ENCODE results near the gene ANKRD13D. TPM values are rescaled to one million over a fixed set of nuclear protein-coding genes. Genes with fewer than 3 reads are reported as not detected.

The ANKRD13D gene
- total RNA-seq, 2 experiments from 2014 or later: 135 to 194 TPM

DNA sequence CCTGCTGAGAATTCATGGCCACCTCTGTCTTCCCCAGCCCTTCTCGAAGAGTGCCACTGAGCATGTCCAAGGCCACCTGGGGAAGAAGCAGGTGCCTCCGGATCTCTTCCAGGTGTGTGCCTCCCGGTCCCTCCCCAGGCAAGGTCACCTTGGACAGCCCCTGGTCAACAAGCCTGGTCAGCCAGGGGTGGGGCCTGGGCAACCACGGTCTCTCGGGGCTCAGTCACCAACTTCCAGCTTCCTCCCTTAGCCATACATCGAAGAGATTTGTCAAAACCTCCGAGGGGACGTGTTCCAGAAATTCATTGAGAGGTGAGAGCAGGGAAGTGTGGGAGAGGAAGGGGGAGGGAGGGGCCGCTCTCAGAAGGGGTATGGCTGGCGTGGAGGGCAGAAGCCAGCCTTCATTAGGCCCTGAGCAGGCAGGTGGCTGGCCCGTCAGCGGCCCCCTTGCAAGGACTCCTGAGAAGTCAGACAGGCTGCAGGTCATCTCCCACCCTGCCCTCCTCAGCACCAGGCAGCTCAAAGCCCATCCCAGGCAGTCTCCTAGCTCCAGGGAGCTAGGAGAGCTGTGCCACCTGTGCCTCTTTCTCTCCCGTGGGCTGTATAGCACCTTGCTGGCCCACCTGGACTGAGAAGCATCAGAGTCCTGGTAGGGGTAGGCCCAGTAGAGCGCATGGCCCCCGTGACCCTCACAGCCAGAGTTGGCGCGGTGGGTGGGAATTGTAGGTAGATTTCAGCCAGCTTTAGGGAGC is 9.3 kb upstream of the ANKRD13D start:
- Mint-ChIP-seq H3K4me3 (no peak overlapping the region), H3K27ac (peak overlapping the region; percentile 93), H3K27me3 (no peaks in the 10 kb centered on the region), H3K36me3 (ENCODE audit: low read depth) (peaks cover 71% of the 10 kb centered on the region), H3K9me3 (no peaks in the 10 kb centered on the region), H3K4me1 (peaks cover 72% of the 10 kb centered on the region)
- ChIA-PET CTCF (interaction anchor here (0.6 to 5.4 kb wide), 5 partner anchors 9 to 198 kb away, joined by 3 to 41 read pairs (median 3); partner anchors contain the start of gene ANKRD13D), POLR2A (no interaction called here)
- no peak for DNase-seq

DNA sequence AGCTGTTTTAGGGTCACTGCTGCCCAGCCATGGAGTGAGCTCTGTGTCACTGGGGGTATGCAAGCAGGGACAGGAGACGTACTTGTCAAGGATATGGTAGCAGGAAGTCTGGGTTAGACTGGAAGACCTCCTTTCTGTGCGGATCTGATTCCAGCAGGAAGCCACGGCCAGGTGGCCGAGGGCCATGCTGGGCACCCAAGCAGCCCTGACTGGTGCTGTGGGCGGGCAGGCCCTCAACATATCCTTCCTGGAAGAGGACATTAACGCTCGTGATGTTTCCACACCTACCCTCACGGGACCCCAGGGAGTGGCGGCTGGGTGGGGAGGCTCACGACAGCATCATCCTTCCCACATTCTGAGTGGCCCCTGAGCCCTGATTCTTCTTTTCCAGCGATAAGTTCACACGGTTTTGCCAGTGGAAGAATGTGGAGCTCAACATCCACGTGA is 8.7 kb upstream of the ANKRD13D start:
- ChIA-PET CTCF (interaction anchor here (1.3 to 5.4 kb wide), 3 partner anchors 9 to 37 kb away, joined by 3 to 41 read pairs (median 10); partner anchors contain the start of gene ANKRD13D), POLR2A (no interaction called here)
- H3K4me3 Mint-ChIP-seq: no peak overlapping the region
- no peaks in the 10 kb centered on the region for H3K9me3 Mint-ChIP-seq
- peaks cover 73% of the 10 kb centered on the region for H3K4me1 Mint-ChIP-seq
- H3K27me3 Mint-ChIP-seq: no peaks in the 10 kb centered on the region
- H3K36me3 Mint-ChIP-seq (ENCODE audit: low read depth): peaks cover 71% of the 10 kb centered on the region
- no peak for DNase-seq
- peak overlapping the region; percentile 93 for H3K27ac Mint-ChIP-seq

GRCh38 chr11:67280788-67281551 is 8.1 kb upstream of the ANKRD13D start:
- no peaks in the 10 kb centered on the region for H3K9me3 Mint-ChIP-seq
- H3K27ac Mint-ChIP-seq: peak overlapping the region; percentile 36
- ChIA-PET CTCF (interaction anchor here (1.3 to 3.9 kb wide), 3 partner anchors 10 to 36 kb away, joined by 3 to 36 read pairs (median 10); no protein-coding TSS in a partner anchor), POLR2A (no interaction called here)
- peaks cover 65% of the 10 kb centered on the region for H3K36me3 Mint-ChIP-seq (ENCODE audit: low read depth)
- H3K4me1 Mint-ChIP-seq: peaks cover 73% of the 10 kb centered on the region
- H3K4me3 Mint-ChIP-seq: no peak overlapping the region
- no peak for DNase-seq
- no peaks in the 10 kb centered on the region for H3K27me3 Mint-ChIP-seq

DNA sequence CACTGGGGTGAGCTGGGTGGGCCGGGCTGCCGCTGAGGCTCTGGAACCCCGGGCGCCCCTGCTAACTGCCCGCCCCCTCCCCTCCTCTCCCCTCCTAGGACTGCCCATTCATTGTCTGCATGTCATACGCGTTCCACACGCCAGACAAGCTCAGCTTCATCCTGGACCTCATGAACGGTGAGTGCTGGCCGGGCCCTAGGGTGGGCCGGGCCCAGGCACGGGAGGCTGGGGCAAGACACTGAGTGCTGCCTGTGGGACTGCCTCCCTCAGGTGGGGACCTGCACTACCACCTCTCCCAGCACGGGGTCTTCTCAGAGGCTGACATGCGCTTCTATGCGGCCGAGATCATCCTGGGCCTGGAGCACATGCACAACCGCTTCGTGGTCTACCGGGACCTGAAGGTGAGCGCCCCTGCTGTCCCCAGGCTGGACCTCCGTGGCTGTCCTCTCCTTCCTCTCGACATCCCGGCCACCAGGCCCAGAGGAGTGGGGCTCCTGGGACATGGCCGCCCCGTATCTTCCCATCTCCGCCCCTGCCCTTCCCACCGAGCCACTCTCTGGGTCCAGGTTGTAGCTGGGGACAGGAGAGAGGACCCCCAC is 7.5 kb upstream of the ANKRD13D start:
- H3K4me1 Mint-ChIP-seq: peaks cover 71% of the 10 kb centered on the region

DNA sequence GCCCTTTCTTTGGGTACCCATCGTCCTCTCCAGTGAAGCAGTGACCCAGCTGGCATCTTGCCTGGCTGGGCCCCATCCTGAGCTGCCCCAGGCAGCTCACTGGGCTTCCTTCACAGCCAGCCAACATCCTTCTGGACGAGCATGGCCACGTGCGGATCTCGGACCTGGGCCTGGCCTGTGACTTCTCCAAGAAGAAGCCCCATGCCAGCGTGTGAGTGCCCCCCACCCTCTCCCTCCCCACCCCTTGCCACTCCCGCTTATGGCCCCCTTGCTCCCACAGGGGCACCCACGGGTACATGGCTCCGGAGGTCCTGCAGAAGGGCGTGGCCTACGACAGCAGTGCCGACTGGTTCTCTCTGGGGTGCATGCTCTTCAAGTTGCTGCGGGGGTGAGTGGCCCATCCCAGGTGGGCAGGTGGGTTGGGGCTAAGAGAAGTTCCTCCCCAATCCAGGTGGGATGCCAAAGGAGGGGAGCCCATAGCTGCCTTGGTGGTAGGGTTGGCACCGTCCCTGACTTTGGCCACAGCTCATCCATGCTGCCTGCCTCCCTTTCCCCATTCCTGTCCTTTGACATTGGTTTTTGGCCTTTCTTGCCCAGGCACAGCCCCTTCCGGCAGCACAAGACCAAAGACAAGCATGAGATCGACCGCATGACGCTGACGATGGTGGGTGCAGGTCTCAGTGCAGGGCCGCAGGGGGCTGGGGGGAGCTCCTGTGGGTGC is 6.8 kb upstream of the ANKRD13D start:
- H3K27me3 Mint-ChIP-seq: no peaks in the 10 kb centered on the region
- ChIA-PET CTCF (interaction anchor here (0.7 to 3.9 kb wide), 6 partner anchors 11 to 35 kb away, joined by 3 to 36 read pairs (median 6); no protein-coding TSS in a partner anchor), POLR2A (no interaction called here)
- no peaks in the 10 kb centered on the region for H3K9me3 Mint-ChIP-seq
- no peak for DNase-seq
- no peak overlapping the region for H3K4me3 Mint-ChIP-seq
- peak overlapping the region; percentile 84 for H3K27ac Mint-ChIP-seq
- H3K36me3 Mint-ChIP-seq (ENCODE audit: low read depth): peaks cover 65% of the 10 kb centered on the region
- peaks cover 71% of the 10 kb centered on the region for H3K4me1 Mint-ChIP-seq

More for the DNA sequence above, 7.5 kb upstream of the ANKRD13D start:
- Mint-ChIP-seq H3K36me3 (ENCODE audit: low read depth) (peaks cover 64% of the 10 kb centered on the region), H3K9me3 (no peaks in the 10 kb centered on the region), H3K27ac (peak overlapping the region; percentile 79), H3K27me3 (no peaks in the 10 kb centered on the region), H3K4me3 (no peak overlapping the region)
- POLR2A ChIA-PET: no interaction called here
- CTCF ChIA-PET: interaction anchor here (1.3 to 3.9 kb wide), 4 partner anchors 10 to 36 kb away, joined by 3 to 36 read pairs (median 9); no protein-coding TSS in a partner anchor
- no peak for DNase-seq

DNA sequence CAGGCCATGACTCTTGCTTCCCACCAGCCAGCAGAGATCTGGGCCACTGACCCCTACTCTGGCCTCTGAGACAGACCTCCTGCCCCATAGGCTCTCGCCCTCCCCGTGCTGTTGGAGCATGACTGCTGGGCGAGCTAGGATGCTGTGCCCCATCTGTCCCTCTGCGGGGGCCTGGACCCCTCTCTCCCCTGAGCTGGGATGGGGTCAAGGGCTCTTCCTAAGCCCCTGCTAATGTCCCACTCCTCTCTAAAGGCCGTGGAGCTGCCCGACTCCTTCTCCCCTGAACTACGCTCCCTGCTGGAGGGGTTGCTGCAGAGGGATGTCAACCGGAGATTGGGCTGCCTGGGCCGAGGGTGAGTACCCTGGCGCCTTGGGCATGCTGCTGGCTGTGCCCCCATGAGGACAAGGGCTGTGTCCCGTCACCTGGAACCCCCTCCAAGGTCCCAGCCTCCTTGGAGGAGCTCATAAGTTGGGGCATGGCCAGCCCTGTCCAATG is 6.2 kb upstream of the ANKRD13D start:
- POLR2A ChIA-PET: no interaction called here
- DNase-seq: no peak
- Mint-ChIP-seq H3K27ac (no peak overlapping the region), H3K27me3 (no peaks in the 10 kb centered on the region), H3K4me3 (no peak overlapping the region), H3K4me1 (peaks cover 71% of the 10 kb centered on the region), H3K9me3 (no peaks in the 10 kb centered on the region), H3K36me3 (ENCODE audit: low read depth) (peaks cover 65% of the 10 kb centered on the region)
- CTCF ChIA-PET: interaction anchor here (0.7 to 3.9 kb wide), 6 partner anchors 12 to 35 kb away, joined by 3 to 36 read pairs (median 6); no protein-coding TSS in a partner anchor

- H3K27me3 Mint-ChIP-seq: no peaks in the 10 kb centered on the region
- H3K36me3 Mint-ChIP-seq (ENCODE audit: low read depth): peaks cover 63% of the 10 kb centered on the region
- ChIA-PET CTCF (interaction anchor here (0.7 to 3.9 kb wide), 5 partner anchors 12 to 34 kb away, joined by 3 to 36 read pairs (median 8); no protein-coding TSS in a partner anchor), POLR2A (no interaction called here)
- H3K4me3 Mint-ChIP-seq: no peak overlapping the region
- H3K4me1 Mint-ChIP-seq: peaks cover 69% of the 10 kb centered on the region
- peak overlapping the region; percentile 19 for H3K27ac Mint-ChIP-seq
- no peaks in the 10 kb centered on the region for H3K9me3 Mint-ChIP-seq
- DNase-seq: no peak
Measured at GRCh38 chr11:67283481-67283963, 5.6 kb upstream of the ANKRD13D start.

- Mint-ChIP-seq H3K9me3 (no peaks in the 10 kb centered on the region), H3K27me3 (no peaks in the 10 kb centered on the region), H3K36me3 (ENCODE audit: low read depth) (peaks cover 53% of the 10 kb centered on the region), H3K4me3 (no peak overlapping the region), H3K27ac (peak overlapping the region; percentile 64), H3K4me1 (peaks cover 58% of the 10 kb centered on the region)
- CTCF ChIA-PET: interaction anchor here (3.9 kb wide), 1 partner anchor 14 kb away, joined by 36 read pairs; no protein-coding TSS in a partner anchor
- POLR2A ChIA-PET: no interaction called here
- DNase-seq: no peak
Measured at GRCh38 chr11:67284811-67285540, 4.1 kb upstream of the ANKRD13D start.

- peaks cover 59% of the 10 kb centered on the region for H3K4me1 Mint-ChIP-seq
- peak overlapping the region; percentile 73 for H3K4me3 Mint-ChIP-seq
- peak overlapping the region; percentile 98 for H3K27ac Mint-ChIP-seq
- peaks cover 51% of the 10 kb centered on the region for H3K36me3 Mint-ChIP-seq (ENCODE audit: low read depth)
- DNase-seq: no peak
- CTCF ChIA-PET: interaction anchor here (1.3 to 6.1 kb wide), 3 partner anchors 8 to 31 kb away, joined by 5 to 41 read pairs (median 15); no protein-coding TSS in a partner anchor
- no peaks in the 10 kb centered on the region for H3K9me3 Mint-ChIP-seq
- H3K27me3 Mint-ChIP-seq: no peaks in the 10 kb centered on the region
- POLR2A ChIA-PET: no interaction called here
Measured at GRCh38 chr11:67285541-67286498, 3.3 kb upstream of the ANKRD13D start.

GRCh38 chr11:67286621-67287333 is 2.3 kb upstream of the ANKRD13D start:
- CTCF ChIA-PET: interaction anchor here (1.0 to 6.1 kb wide), 6 partner anchors 9 to 90 kb away, joined by 3 to 41 read pairs (median 4); partner anchors contain the start of gene SSH3
- POLR2A ChIA-PET: interaction anchor here (0.7 to 2.0 kb wide), 3 partner anchors 9 to 153 kb away, joined by 4 to 10 read pairs (median 7); no protein-coding TSS in a partner anchor
- DNase-seq: peak; percentile 29
- Mint-ChIP-seq H3K27ac (peak overlapping the region; percentile 98), H3K36me3 (ENCODE audit: low read depth) (peaks cover 57% of the 10 kb centered on the region), H3K27me3 (no peaks in the 10 kb centered on the region), H3K9me3 (no peaks in the 10 kb centered on the region), H3K4me3 (peak overlapping the region; percentile 73), H3K4me1 (peaks cover 66% of the 10 kb centered on the region)
